HEK293 (cell line): ENCODE data around the gene CBX2.

Experiments
- MYNN ChIP-seq: fragments of 450-650 bp; formaldehyde crosslinking; IDR thresholded peaks from 2 replicates; pipeline ENCODE4 v1.5.1; 2016; ENCODE audit warnings: missing biosample characterization, missing genetic modification characterization, borderline replicate concordance
- REPIN1 ChIP-seq: fragments of 450-650 bp; formaldehyde crosslinking; IDR thresholded peaks from 2 replicates; pipeline ENCODE4 v1.5.1; 2017; ENCODE audit warnings: missing biosample characterization, missing genetic modification characterization, low read depth
- SP3 ChIP-seq: fragments of 450-650 bp; formaldehyde crosslinking; IDR thresholded peaks from 2 replicates; pipeline ENCODE4 v1.5.1; 2016; ENCODE audit warnings: missing biosample characterization, missing genetic modification characterization
- TSHZ1 ChIP-seq: fragments of 450-650 bp; formaldehyde crosslinking; IDR thresholded peaks from 2 replicates; pipeline ENCODE4 v1.5.1; 2016; ENCODE audit warnings: missing biosample characterization, missing genetic modification characterization, borderline replicate concordance
- ZBTB1 ChIP-seq: fragments of 450-650 bp; formaldehyde crosslinking; IDR thresholded peaks from 2 replicates; pipeline ENCODE4 v1.5.1; 2016; ENCODE audit warnings: missing biosample characterization, missing genetic modification characterization
- ZEB2 ChIP-seq: fragments of 450-650 bp; formaldehyde crosslinking; IDR thresholded peaks from 2 replicates; pipeline ENCODE4 v1.5.1; 2016; ENCODE audit warnings: missing biosample characterization, missing genetic modification characterization
- ZFP37 ChIP-seq: fragments of 450-650 bp; formaldehyde crosslinking; IDR thresholded peaks from 2 replicates; pipeline ENCODE4 v1.5.1; 2016; ENCODE audit warnings: missing biosample characterization, missing genetic modification characterization
- ZNF114 ChIP-seq: fragments of 450-650 bp; formaldehyde crosslinking; IDR thresholded peaks from 2 replicates; pipeline ENCODE4 v1.5.0; 2017; ENCODE audit warnings: missing biosample characterization, missing genetic modification characterization
- ZNF138 ChIP-seq: fragments of 450-650 bp; formaldehyde crosslinking; IDR thresholded peaks from 2 replicates; pipeline ENCODE4 v1.5.1; 2016; ENCODE audit warnings: missing biosample characterization, missing genetic modification characterization, borderline replicate concordance
- ZNF140 ChIP-seq: fragments of 450-650 bp; formaldehyde crosslinking; IDR thresholded peaks from 2 replicates; pipeline ENCODE4 v1.5.1; 2016; ENCODE audit warnings: missing biosample characterization, missing genetic modification characterization
- ZNF146 ChIP-seq: fragments of 450-650 bp; formaldehyde crosslinking; IDR thresholded peaks from 2 replicates; pipeline ENCODE4 v1.5.1; 2016; ENCODE audit warnings: missing biosample characterization, missing genetic modification characterization
- ZNF155 ChIP-seq: fragments of 450-650 bp; formaldehyde crosslinking; IDR thresholded peaks from 2 replicates; pipeline ENCODE4 v1.5.1; 2016; ENCODE audit warnings: missing biosample characterization, missing genetic modification characterization
- ZNF16 ChIP-seq: fragments of 450-650 bp; formaldehyde crosslinking; IDR thresholded peaks from 2 replicates; pipeline ENCODE4 v1.5.1; 2016; ENCODE audit warnings: low read depth, missing biosample characterization, missing genetic modification characterization
- ZNF19 ChIP-seq: fragments of 450-650 bp; formaldehyde crosslinking; IDR thresholded peaks from 2 replicates; pipeline ENCODE4; 2016; ENCODE audit warnings: missing biosample characterization, missing genetic modification characterization, low read depth
- ZNF2 ChIP-seq: fragments of 450-650 bp; formaldehyde crosslinking; IDR thresholded peaks from 2 replicates; pipeline ENCODE4 v1.5.1; 2016; ENCODE audit warnings: missing biosample characterization, missing genetic modification characterization
- ZNF24 ChIP-seq: fragments of 450-650 bp; formaldehyde crosslinking; IDR thresholded peaks from 2 replicates; pipeline ENCODE4 v1.5.1; 2016; ENCODE audit warnings: missing biosample characterization, missing genetic modification characterization
- ZNF248 ChIP-seq: fragments of 450-650 bp; formaldehyde crosslinking; IDR thresholded peaks from 2 replicates; pipeline ENCODE4 v1.5.1; 2017; ENCODE audit warnings: missing biosample characterization, missing genetic modification characterization
- ZNF274 ChIP-seq, 2 experiments: fragments of 200-500 bp in 1 of 2; fragments of 450-650 bp in 1 of 2; sonication (Bioruptor generic) in 1 of 2; formaldehyde crosslinking in 1 of 2; IDR thresholded peaks; 2 replicates each; pipeline versions ENCODE4 v1.5.1 to v1.6.1; 2014 to 2016; ENCODE audit warnings: borderline replicate concordance in 1 of 2, inconsistent platforms in 1 of 2, low read length in 1 of 2, missing biosample characterization in 1 of 2, missing genetic modification characterization in 1 of 2
- ZNF37A ChIP-seq: fragments of 450-650 bp; IDR thresholded peaks from 2 replicates; pipeline ENCODE4 v1.5.1; 2018; ENCODE audit warnings: missing biosample characterization, missing genetic modification characterization
- ZNF529 ChIP-seq: fragments of 450-650 bp; formaldehyde crosslinking; IDR thresholded peaks from 2 replicates; pipeline ENCODE4 v1.5.1; 2017; ENCODE audit warnings: missing genetic modification characterization, missing biosample characterization; ENCODE audit not compliant: insufficient replicate concordance
- ZNF548 ChIP-seq: fragments of 450-650 bp; formaldehyde crosslinking; IDR thresholded peaks from 2 replicates; pipeline ENCODE4 v1.5.1; 2016; ENCODE audit warnings: missing biosample characterization, missing genetic modification characterization
- ZNF558 ChIP-seq: fragments of 450-650 bp; formaldehyde crosslinking; IDR thresholded peaks from 2 replicates; pipeline ENCODE4 v1.5.1; 2016; ENCODE audit warnings: missing biosample characterization, missing genetic modification characterization
- ZNF596 ChIP-seq: fragments of 450-650 bp; IDR thresholded peaks from 2 replicates; pipeline ENCODE4 v1.5.0; 2018; ENCODE audit warnings: missing biosample characterization, mild to moderate bottlenecking, missing genetic modification characterization, moderate library complexity
- ZNF658 ChIP-seq: fragments of 450-650 bp; formaldehyde crosslinking; IDR thresholded peaks from 2 replicates; pipeline ENCODE4; 2016; ENCODE audit warnings: missing biosample characterization, missing genetic modification characterization
- ZNF837 ChIP-seq: fragments of 450-650 bp; formaldehyde crosslinking; IDR thresholded peaks from 2 replicates; pipeline ENCODE4 v1.5.1; 2016; ENCODE audit warnings: missing biosample characterization, missing genetic modification characterization
- ZNF843 ChIP-seq: fragments of 450-650 bp; formaldehyde crosslinking; IDR thresholded peaks from 2 replicates; pipeline ENCODE4 v1.5.1; 2016; ENCODE audit warnings: missing biosample characterization, missing genetic modification characterization
- TF ChIP-seq, protein P1 (sequence below): fragments of 450-650 bp; formaldehyde crosslinking; IDR thresholded peaks from 2 replicates; pipeline ENCODE4 v1.5.1; 2016; ENCODE audit warnings: missing biosample characterization, missing genetic modification characterization
- TF ChIP-seq, protein P2 (sequence below): fragments of 450-650 bp; formaldehyde crosslinking; IDR thresholded peaks from 2 replicates; pipeline ENCODE4 v1.5.1; 2016; ENCODE audit warnings: missing biosample characterization, missing genetic modification characterization
- TF ChIP-seq, protein P3 (sequence below): fragments of 450-650 bp; formaldehyde crosslinking; IDR thresholded peaks from 2 replicates; pipeline ENCODE4 v1.5.1; 2016; ENCODE audit warnings: missing biosample characterization, missing genetic modification characterization

The CBX2 gene

DNA sequence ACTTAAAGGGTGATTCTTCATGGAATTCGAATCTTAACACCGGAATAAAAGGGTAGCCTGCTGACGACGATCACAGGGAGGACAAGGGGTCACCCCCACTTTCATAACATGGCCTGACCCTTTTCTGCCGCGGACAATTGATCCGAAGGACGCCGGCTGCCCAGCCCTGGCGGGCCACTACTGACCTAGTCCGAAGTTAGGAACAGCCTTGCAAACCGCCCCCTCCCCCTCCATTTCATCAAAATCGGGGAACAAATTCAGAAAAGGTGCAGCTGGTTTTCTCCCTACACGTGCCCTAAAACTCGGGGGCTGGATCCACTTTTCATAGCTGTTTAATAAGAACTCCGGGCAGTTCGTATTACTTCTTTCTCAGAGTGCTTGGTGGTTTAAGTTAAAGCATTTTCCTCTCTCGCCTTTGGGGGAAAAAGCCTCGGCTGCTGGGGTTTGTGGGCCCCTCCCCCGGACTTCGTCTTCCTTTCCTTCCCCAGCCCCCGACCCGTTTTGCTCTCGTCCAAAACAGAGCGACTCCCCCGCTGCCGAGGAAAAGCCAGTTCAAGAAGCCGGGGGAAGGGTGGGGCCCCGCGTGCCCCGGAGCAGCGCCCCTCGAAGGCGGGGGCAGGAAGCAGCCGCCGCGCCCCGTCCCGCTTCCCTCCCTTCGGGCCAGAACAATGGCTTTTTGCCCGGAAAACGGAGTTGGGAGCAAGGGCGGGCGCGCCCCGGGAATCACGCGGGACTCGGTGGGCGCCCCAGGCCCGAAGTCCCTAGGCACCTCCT, 641 bp upstream of the CBX2 start (continued):
- TF ChIP-seq REPIN1 (no peak), ZNF2 (tag by site-specific recombination) (no peak), ZEB2 (tag by site-specific recombination) (peak; percentile 80), ZNF596 (tag by site-specific recombination) (no peak), ZNF274 (IDR thresholded peaks at IDR 0.05; ENCODE audit: low read length) (no peak), ZNF274 (tag by site-specific recombination; IDR thresholded peaks at IDR 0.05; ENCODE audit: borderline replicate concordance) (no peak), ZNF658 (tag by site-specific recombination) (no peak), ZNF138 (tag by site-specific recombination) (no peak), ZNF140 (tag by site-specific recombination) (no peak), ZNF19 (no peak), ZNF24 (no peak), SP3 (peak; percentile 69), ZNF37A (tag by site-specific recombination) (no peak), MYNN (tag by site-specific recombination) (no peak), ZNF529 (tag by site-specific recombination) (no peak), ZNF155 (tag by site-specific recombination) (no peak), ZFP37 (tag by site-specific recombination) (no peak), ZNF548 (no peak), TSHZ1 (tag by site-specific recombination) (no peak), ZNF16 (no peak), ZNF114 (no peak), ZNF146 (0 out of 2 replicates have a peak, but pooled peaks have one; percentile 3), ZNF837 (tag by site-specific recombination) (no peak), ZNF843 (tag by site-specific recombination) (peak; percentile 49; the same call in 1 of the 2 replicates), ZNF248 (tag by site-specific recombination) (no peak), ZBTB1 (tag by site-specific recombination) (no peak), ZNF558 (tag by site-specific recombination) (no peak)
- TF ChIP-seq, protein P1, sequence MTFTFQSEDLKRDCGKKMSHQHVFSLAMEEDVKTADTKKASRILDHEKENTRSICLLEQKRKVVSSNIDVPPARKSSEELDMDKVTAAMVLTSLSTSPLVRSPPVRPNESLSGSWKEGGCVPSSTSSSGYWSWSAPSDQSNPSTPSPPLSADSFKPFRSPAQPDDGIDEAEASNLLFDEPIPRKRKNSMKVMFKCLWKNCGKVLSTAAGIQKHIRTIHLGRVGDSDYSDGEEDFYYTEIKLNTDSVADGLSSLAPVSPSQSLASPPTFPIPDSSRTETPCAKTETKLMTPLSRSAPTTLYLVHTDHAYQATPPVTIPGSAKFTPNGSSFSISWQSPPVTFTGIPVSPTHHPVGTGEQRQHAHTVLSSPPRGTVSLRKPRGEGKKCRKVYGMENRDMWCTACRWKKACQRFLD (tag by site-specific recombination) = no peak
- TF ChIP-seq, protein P2, sequence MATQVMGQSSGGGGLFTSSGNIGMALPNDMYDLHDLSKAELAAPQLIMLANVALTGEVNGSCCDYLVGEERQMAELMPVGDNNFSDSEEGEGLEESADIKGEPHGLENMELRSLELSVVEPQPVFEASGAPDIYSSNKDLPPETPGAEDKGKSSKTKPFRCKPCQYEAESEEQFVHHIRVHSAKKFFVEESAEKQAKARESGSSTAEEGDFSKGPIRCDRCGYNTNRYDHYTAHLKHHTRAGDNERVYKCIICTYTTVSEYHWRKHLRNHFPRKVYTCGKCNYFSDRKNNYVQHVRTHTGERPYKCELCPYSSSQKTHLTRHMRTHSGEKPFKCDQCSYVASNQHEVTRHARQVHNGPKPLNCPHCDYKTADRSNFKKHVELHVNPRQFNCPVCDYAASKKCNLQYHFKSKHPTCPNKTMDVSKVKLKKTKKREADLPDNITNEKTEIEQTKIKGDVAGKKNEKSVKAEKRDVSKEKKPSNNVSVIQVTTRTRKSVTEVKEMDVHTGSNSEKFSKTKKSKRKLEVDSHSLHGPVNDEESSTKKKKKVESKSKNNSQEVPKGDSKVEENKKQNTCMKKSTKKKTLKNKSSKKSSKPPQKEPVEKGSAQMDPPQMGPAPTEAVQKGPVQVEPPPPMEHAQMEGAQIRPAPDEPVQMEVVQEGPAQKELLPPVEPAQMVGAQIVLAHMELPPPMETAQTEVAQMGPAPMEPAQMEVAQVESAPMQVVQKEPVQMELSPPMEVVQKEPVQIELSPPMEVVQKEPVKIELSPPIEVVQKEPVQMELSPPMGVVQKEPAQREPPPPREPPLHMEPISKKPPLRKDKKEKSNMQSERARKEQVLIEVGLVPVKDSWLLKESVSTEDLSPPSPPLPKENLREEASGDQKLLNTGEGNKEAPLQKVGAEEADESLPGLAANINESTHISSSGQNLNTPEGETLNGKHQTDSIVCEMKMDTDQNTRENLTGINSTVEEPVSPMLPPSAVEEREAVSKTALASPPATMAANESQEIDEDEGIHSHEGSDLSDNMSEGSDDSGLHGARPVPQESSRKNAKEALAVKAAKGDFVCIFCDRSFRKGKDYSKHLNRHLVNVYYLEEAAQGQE (tag by site-specific recombination) = no peak
- TF ChIP-seq, protein P3, sequence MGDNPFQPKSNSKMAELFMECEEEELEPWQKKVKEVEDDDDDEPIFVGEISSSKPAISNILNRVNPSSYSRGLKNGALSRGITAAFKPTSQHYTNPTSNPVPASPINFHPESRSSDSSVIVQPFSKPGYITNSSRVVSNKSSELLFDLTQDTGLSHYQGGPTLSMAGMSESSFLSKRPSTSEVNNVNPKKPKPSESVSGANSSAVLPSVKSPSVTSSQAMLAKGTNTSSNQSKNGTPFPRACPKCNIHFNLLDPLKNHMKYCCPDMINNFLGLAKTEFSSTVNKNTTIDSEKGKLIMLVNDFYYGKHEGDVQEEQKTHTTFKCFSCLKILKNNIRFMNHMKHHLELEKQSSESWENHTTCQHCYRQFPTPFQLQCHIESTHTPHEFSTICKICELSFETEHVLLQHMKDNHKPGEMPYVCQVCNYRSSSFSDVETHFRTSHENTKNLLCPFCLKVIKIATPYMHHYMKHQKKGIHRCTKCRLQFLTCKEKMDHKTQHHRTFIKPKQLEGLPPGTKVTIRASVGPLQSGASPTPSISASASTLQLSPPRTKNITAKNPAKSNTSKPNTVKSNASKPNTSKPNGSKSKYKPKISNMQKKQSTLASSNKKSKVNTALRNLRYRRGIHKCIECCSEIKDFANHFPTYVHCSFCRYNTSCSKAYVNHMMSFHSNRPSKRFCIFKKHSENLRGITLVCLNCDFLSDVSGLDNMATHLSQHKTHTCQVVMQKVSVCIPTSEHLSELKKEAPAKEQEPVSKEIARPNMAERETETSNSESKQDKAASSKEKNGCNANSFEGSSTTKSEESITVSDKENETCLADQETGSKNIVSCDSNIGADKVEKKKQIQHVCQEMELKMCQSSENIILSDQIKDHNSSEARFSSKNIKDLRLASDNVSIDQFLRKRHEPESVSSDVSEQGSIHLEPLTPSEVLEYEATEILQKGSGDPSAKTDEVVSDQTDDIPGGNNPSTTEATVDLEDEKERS (tag by site-specific recombination) = no peak
